MM.1S (cell line): Measurements from ENCODE around the gene MEGF6.

Source experiments
- DNase-seq: peaks from one replicate; pipeline ENCODE4 v3.0.0-alpha.2; 2015
- H2AFZ ChIP-seq: fragments of 300-600 bp; sonication (generic); 2 replicates; pipeline ENCODE4 v1.6.0; 2016; ENCODE audit warnings: antibody characterized with exemption, low read length
- H3F3A ChIP-seq: fragments of 300-600 bp; sonication (generic); 2 replicates; pipeline ENCODE4 v1.6.1; 2016; ENCODE audit warnings: mild to moderate bottlenecking, antibody characterized with exemption, low read length, moderate library complexity, mixed read lengths; ENCODE audit not compliant: insufficient read depth
- H3K27ac ChIP-seq: fragments of 300-600 bp; sonication (generic); 2 replicates; pipeline ENCODE4 v1.5.1; 2016; ENCODE audit warnings: mild to moderate bottlenecking, low read length
- H3K27me3 ChIP-seq: fragments of 300-600 bp; sonication (generic); replicated peaks from 2 replicates; pipeline ENCODE4 v1.6.0; 2016; ENCODE audit warnings: low read length; ENCODE audit not compliant: insufficient read depth
- H3K36me3 ChIP-seq: fragments of 300-600 bp; sonication (generic); replicated peaks from 2 replicates; pipeline ENCODE4 v1.6.1; 2016; ENCODE audit warnings: mild to moderate bottlenecking, low read length, mixed read lengths; ENCODE audit not compliant: insufficient read depth
- H3K4me1 ChIP-seq: fragments of 300-600 bp; sonication (generic); 2 replicates; pipeline ENCODE4 v1.6.1; 2016; ENCODE audit warnings: low read length, mixed read lengths
- H3K4me2 ChIP-seq: fragments of 300-600 bp; sonication (generic); 2 replicates; pipeline ENCODE4 v1.6.0; 2016; ENCODE audit warnings: low read depth, low read length
- H3K4me3 ChIP-seq: fragments of 300-600 bp; sonication (generic); 2 replicates; pipeline ENCODE4 v1.5.1; 2016; ENCODE audit warnings: low read length, mixed read lengths
- H3K79me2 ChIP-seq: fragments of 300-600 bp; sonication (generic); 2 replicates; pipeline ENCODE4 v1.6.1; 2016; ENCODE audit warnings: mixed run types, low read length, mixed read lengths
- H3K9ac ChIP-seq: fragments of 300-600 bp; sonication (generic); 2 replicates; pipeline ENCODE4 v1.6.1; 2016; ENCODE audit warnings: low read length, mixed read lengths
- H3K9me2 ChIP-seq: fragments of 300-600 bp; sonication (generic); replicated peaks from 2 replicates; pipeline ENCODE4 v1.6.1; 2016; ENCODE audit warnings: mild to moderate bottlenecking, low read length, mixed read lengths; ENCODE audit not compliant: insufficient read depth
- H3K9me3 ChIP-seq: fragments of 300-600 bp; sonication (generic); replicated peaks from 2 replicates; pipeline ENCODE4 v1.6.1; 2016; ENCODE audit warnings: mild to moderate bottlenecking, low read length, mixed read lengths; ENCODE audit not compliant: insufficient read depth
- H4K20me1 ChIP-seq: fragments of 300-600 bp; sonication (generic); 2 replicates; pipeline ENCODE4 v1.6.1; 2016; ENCODE audit warnings: mild to moderate bottlenecking, low read length, moderate library complexity, mixed read lengths; ENCODE audit not compliant: insufficient read depth
- CTCF ChIP-seq: fragments of 300-600 bp; sonication (generic); IDR thresholded peaks from 2 replicates; pipeline ENCODE4 v1.5.1; 2016; ENCODE audit warnings: antibody characterized with exemption, low read length, mixed read lengths
- EZH2 ChIP-seq: fragments of 300-600 bp; sonication (generic); optimal IDR thresholded peaks from 2 replicates; pipeline ENCODE3; 2017; ENCODE audit warnings: low read depth, mild to moderate bottlenecking, antibody characterized with exemption, low read length, mixed read lengths
- EZH2phosphoT487 ChIP-seq: fragments of 300-600 bp; sonication (generic); IDR thresholded peaks from 2 replicates; pipeline ENCODE4 v1.6.1; 2018; ENCODE audit warnings: antibody characterized with exemption, low read length

MEGF6 gene

GRCh38 chr1:3531928-3532327 is 79.4 kb downstream of the MEGF6 start:
- H3K4me2 ChIP-seq = no peak overlapping the region
- H3K27ac ChIP-seq = no peak overlapping the region
- H3K79me2 ChIP-seq = no peaks in the 10 kb centered on the region
- peaks cover 90% of the 10 kb centered on the region for H3K27me3 ChIP-seq
- no peaks in the 10 kb centered on the region for H3K9me2 ChIP-seq
- no peaks in the 10 kb centered on the region for H3K9me3 ChIP-seq
- H2AFZ ChIP-seq = no peak overlapping the region
- H3F3A ChIP-seq = no peaks in the 10 kb centered on the region
- H3K4me3 ChIP-seq = no peak overlapping the region
- DNase-seq = no peak
- H3K4me1 ChIP-seq = no peaks in the 10 kb centered on the region
- H3K36me3 ChIP-seq = no peaks in the 10 kb centered on the region
- no peak overlapping the region for H3K9ac ChIP-seq
- no peak for TF ChIP-seq EZH2
- TF ChIP-seq EZH2phosphoT487 = no peak
- no peak for TF ChIP-seq CTCF
- H4K20me1 ChIP-seq = no peaks in the 10 kb centered on the region

GRCh38 chr1:3530926-3531818 is 80.1 kb downstream of the MEGF6 start:
- no peaks in the 10 kb centered on the region for H4K20me1 ChIP-seq

GRCh38 chr1:3530086-3530925 is 81.0 kb downstream of the MEGF6 start:
- Histone ChIP-seq H3K27me3 (peaks cover 89% of the 10 kb centered on the region), H3K36me3 (no peaks in the 10 kb centered on the region), H3K4me1 (no peaks in the 10 kb centered on the region), H3K79me2 (no peaks in the 10 kb centered on the region), H2AFZ (0 out of 2 replicates have a peak overlapping the region, but pooled peaks have one; percentile 42), H3F3A (no peaks in the 10 kb centered on the region), H3K27ac (no peak overlapping the region), H3K9me2 (no peaks in the 10 kb centered on the region), H3K4me3 (peak overlapping the region; percentile 44), H3K4me2 (peak overlapping the region; percentile 73; the same call in 1 of the 2 replicates), H3K9me3 (no peaks in the 10 kb centered on the region), H4K20me1 (no peaks in the 10 kb centered on the region), H3K9ac (no peak overlapping the region)
- TF ChIP-seq CTCF (no peak), EZH2 (no peak), EZH2phosphoT487 (no peak)
- no peak for DNase-seq

More at GRCh38 chr1:3530926-3531818, 80.1 kb downstream of the MEGF6 start:
- H3K9ac ChIP-seq = no peak overlapping the region
- peak overlapping the region; percentile 73; the same call in 1 of the 2 replicates for H3K4me2 ChIP-seq
- no peaks in the 10 kb centered on the region for H3K9me3 ChIP-seq
- H3K27ac ChIP-seq = no peak overlapping the region
- DNase-seq = peak; percentile 60
- H3K36me3 ChIP-seq = no peaks in the 10 kb centered on the region
- TF ChIP-seq EZH2 (no peak), CTCF (no peak), EZH2phosphoT487 (no peak)
- H3K9me2 ChIP-seq = no peaks in the 10 kb centered on the region
- 0 out of 2 replicates have a peak overlapping the region, but pooled peaks have one; percentile 42 for H2AFZ ChIP-seq
- no peaks in the 10 kb centered on the region for H3K79me2 ChIP-seq
- H3K27me3 ChIP-seq = peaks cover 88% of the 10 kb centered on the region
- no peaks in the 10 kb centered on the region for H3K4me1 ChIP-seq
- peak overlapping the region; percentile 44 for H3K4me3 ChIP-seq
- H3F3A ChIP-seq = no peaks in the 10 kb centered on the region
